Measurements from ENCODE around the gene TMEM178B. TPM values are rescaled to one million over a fixed set of nuclear protein-coding genes. Genes with fewer than 3 reads are reported as not detected.

TMEM178B gene
- total and polyA plus RNA-seq, 7 donors: 0.16 to 4.7 (median 1.4) TPM; not detected in 2

- TF ChIP-seq POLR2A (IDR thresholded peaks at IDR 0.05) (no peak), CTCF (IDR thresholded peaks at IDR 0.05) (no peak), EP300 (IDR thresholded peaks at IDR 0.05) (no peak), POLR2AphosphoS5 (IDR thresholded peaks at IDR 0.05) (no peak)
- 86 to 93% methylated on average over 1 of the region's 1 CpG for WGBS, 2 donors
- Histone ChIP-seq H3K9me3 (no peaks in the 10 kb centered on the region), H3K4me3 (no peak overlapping the region), H3K36me3 (no peaks in the 10 kb centered on the region), H3K27me3 (no peaks in the 10 kb centered on the region), H3K27ac (no peak overlapping the region), H3K4me1 (peaks cover 0 to 3% (median under 1%) of the 10 kb centered on the region in 4 donors)
- intact Hi-C loops (cut with DNase I): no loop called here
- no peak for DNase-seq
Observed at GRCh38 chr7:141455723-141456122, 381.9 kb downstream of the TMEM178B start.

DNA sequence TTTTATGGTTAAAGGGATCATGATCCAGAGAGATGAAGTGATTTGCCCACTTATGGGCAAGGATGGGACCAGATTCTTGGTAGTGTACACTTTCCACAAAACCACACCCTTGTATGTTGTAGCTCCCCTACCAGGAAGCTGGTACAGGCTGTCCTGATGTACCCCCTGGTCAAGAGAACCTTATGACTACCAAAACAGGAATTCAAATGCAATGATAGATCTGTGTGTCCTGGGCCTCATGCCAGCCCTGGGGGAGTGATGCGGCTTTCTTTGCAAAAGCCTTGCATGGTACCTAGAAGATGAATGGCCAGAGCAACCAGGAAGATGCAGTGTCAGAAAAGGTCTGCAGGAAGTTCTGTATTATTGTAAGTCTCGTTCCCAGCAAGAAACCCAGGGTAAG lies 382.4 kb downstream of the TMEM178B start:
- no peak overlapping the region for H3K4me3 ChIP-seq
- no peak for TF ChIP-seq EP300 (IDR thresholded peaks at IDR 0.05)
- TF ChIP-seq POLR2A (IDR thresholded peaks at IDR 0.05): no peak
- H3K27ac ChIP-seq: no peak overlapping the region
- H3K9me3 ChIP-seq: no peaks in the 10 kb centered on the region
- peaks cover 0 to 9% (median 4%) of the 10 kb centered on the region in 4 donors for H3K4me1 ChIP-seq
- 77% methylated on average over 2 of the region's 2 CpGs for WGBS, 2 donors
- no peaks in the 10 kb centered on the region for H3K36me3 ChIP-seq
- no peak for DNase-seq
- H3K27me3 ChIP-seq: no peaks in the 10 kb centered on the region
- intact Hi-C loops (cut with DNase I): no loop called here

DNA sequence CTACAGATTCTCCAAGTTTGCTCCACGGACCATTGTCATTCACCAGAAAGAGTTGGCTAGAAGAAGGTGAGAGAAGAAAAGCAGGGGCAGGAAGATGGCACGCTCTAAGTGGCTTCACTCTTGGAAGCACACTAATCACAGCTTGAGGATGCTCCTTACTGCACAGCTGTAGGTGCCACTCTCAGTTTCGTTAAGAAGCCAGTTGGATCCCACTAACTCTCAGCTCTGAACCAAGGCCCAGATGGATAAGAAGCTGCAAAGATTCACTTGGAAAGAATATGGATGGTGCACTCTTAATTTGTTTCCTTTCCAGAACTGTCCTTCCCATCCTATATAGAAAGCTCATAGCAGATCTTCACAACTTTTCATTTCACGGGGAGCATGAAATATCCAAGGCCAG lies 382.8 kb downstream of the TMEM178B start:
- no peaks in the 10 kb centered on the region for H3K9me3 ChIP-seq
- WGBS, 2 donors: 83 to 85% methylated on average over 4 of the region's 4 CpGs
- no peak overlapping the region for H3K4me3 ChIP-seq
- DNase-seq: no peak
- no peaks in the 10 kb centered on the region for H3K27me3 ChIP-seq
- no peak overlapping the region for H3K27ac ChIP-seq
- TF ChIP-seq POLR2AphosphoS5 (IDR thresholded peaks at IDR 0.05) (no peak), CTCF (IDR thresholded peaks at IDR 0.05) (no peak), POLR2A (IDR thresholded peaks at IDR 0.05) (no peak)
- intact Hi-C loops (cut with DNase I): no loop called here
- H3K4me1 ChIP-seq: peaks cover 0 to 13% (median 6%) of the 10 kb centered on the region in 4 donors
- no peaks in the 10 kb centered on the region for H3K36me3 ChIP-seq

DNA sequence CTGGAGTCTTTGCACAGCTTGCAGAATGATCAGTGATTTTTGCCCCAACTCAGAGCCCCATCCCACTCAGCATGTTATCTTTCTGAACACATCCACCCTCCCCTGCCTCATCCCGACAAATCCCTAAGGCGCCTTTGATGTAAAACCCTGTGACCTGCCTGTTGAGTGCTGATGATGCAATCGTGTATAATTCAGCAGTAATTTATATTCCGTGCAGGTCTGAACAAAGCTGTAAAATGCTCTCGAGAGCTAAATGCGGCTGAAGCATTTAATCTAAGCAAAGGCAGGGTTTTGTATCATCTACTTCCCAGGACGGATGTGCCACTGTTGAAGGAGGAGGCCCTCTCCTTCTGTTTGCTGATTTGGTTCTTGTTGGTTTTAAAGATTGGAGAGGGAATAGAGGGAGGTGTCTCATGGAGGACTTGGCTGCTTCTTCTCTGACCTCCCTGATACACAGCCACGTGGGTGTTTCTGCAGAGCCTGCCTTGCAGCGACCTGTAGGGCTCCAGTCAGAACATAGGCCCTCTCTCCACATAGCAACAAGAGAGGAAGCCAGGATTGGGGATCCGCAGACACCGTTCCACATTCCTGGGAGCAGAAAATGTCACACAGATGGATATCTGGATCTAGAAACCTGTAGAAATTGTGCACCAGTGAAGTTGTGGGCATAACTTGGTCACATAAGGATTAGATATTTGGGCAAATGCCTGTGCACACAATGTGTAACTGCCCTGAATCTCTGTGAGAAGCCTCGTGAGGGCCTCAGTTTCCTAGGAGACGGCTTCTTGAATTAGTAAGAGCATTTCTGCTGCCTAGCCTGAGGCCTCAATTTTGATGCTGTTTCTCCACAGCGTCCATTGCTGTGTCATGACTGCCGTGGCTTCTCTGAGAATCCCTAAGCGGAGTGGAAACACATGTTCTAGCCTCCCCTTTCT lies 387.2 kb downstream of the TMEM178B start:
- Histone ChIP-seq H3K27me3 (no peaks in the 10 kb centered on the region), H3K9me3 (no peaks in the 10 kb centered on the region), H3K27ac (no peak overlapping the region), H3K4me1 (peaks cover 0 to 15% (median 8%) of the 10 kb centered on the region in 4 donors), H3K36me3 (no peaks in the 10 kb centered on the region), H3K4me3 (no peak overlapping the region)
- no peak for TF ChIP-seq POLR2AphosphoS5 (IDR thresholded peaks at IDR 0.05)
- no peak for TF ChIP-seq EP300 (IDR thresholded peaks at IDR 0.05)
- TF ChIP-seq POLR2A (IDR thresholded peaks at IDR 0.05): no peak
- TF ChIP-seq CTCF (IDR thresholded peaks at IDR 0.05): no peak
- DNase-seq: no peak
- intact Hi-C loops (cut with DNase I): no loop called here
- 48 to 66% methylated on average over 16 of the region's 16 CpGs for WGBS, 2 donors

DNA sequence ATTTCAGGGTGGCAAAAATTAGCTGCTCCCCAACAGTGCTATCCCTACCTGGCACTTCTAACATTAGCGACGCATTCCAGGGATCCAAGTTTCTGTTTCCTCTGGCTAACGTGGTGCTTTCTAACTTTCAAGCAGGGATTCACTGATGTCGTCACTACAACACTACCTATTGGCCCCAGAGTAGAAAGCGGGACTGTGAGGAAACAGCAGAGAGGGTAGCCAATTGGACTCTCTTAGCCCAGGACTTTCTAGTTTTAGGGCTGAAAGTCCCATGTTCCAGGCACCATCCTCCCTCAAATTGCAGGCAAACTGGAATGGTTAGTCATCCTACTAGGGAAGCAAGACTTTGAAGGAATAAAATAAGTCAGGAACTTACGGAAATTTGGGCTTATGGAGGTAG lies 388.1 kb downstream of the TMEM178B start:
- H3K9me3 ChIP-seq: no peaks in the 10 kb centered on the region
- H3K4me3 ChIP-seq: no peak overlapping the region
- H3K27ac ChIP-seq: no peak overlapping the region
- H3K4me1 ChIP-seq: peaks cover 0 to 23% (median 12%) of the 10 kb centered on the region in 4 donors
- no peaks in the 10 kb centered on the region for H3K27me3 ChIP-seq
- no peaks in the 10 kb centered on the region for H3K36me3 ChIP-seq
- DNase-seq: no peak
- WGBS, 2 donors: 86 to 88% methylated on average over 6 of the region's 6 CpGs
- no peak for TF ChIP-seq POLR2A (IDR thresholded peaks at IDR 0.05)
- TF ChIP-seq POLR2AphosphoS5 (IDR thresholded peaks at IDR 0.05): no peak
- no peak for TF ChIP-seq CTCF (IDR thresholded peaks at IDR 0.05)
- no peak for TF ChIP-seq EP300 (IDR thresholded peaks at IDR 0.05)
- intact Hi-C loops (cut with DNase I): no loop called here

Data from sigmoid colon (tissue), 7 donors.